GM23338 (cell line): ENCODE data around the gene GLI3. TPM values are rescaled to one million over a fixed set of nuclear protein-coding genes. Genes with fewer than 3 reads are reported as not detected.

Source experiments
- ATAC-seq: fragments of 200-7000 bp; cut with Tn5 transposase; 3 replicates; pipeline ENCODE4 v1.9.1; 2020
- DNase-seq: peaks from one replicate; pipeline ENCODE4 v3.0.0-alpha.2; 2015; ENCODE audit warnings: low spot score
- H2AFZ ChIP-seq: fragments of 200-600 bp; sonication (generic); 2 replicates; pipeline ENCODE4 v1.8.0; 2016; ENCODE audit warnings: antibody characterized with exemption, mild to moderate bottlenecking, moderate library complexity
- H3F3A ChIP-seq: fragments of 200-600 bp; sonication (generic); replicated peaks from 2 replicates; pipeline ENCODE4 v1.8.0; 2017; ENCODE audit warnings: antibody characterized with exemption, mixed run types, low read depth
- H3K27ac ChIP-seq: fragments of 200-600 bp; sonication (generic); 2 replicates; pipeline ENCODE4 v1.6.1; 2016; ENCODE audit warnings: low read depth
- H3K27me3 ChIP-seq: fragments of 200-600 bp; sonication (generic); 2 replicates; pipeline ENCODE4 v1.8.0; 2016; ENCODE audit warnings: mild to moderate bottlenecking, mixed run types, moderate library complexity; ENCODE audit not compliant: insufficient read depth
- H3K36me3 ChIP-seq: fragments of 200-600 bp; sonication (generic); 2 replicates; pipeline ENCODE4 v1.8.0; 2016; ENCODE audit warnings: mild to moderate bottlenecking; ENCODE audit not compliant: insufficient read depth
- H3K4me1 ChIP-seq: fragments of 200-600 bp; sonication (generic); 2 replicates; pipeline ENCODE4 v1.8.0; 2016; ENCODE audit warnings: mild to moderate bottlenecking, moderate library complexity; ENCODE audit not compliant: insufficient read depth
- H3K4me2 ChIP-seq: fragments of 200-600 bp; sonication (generic); 2 replicates; pipeline ENCODE4 v1.7.1; 2017; ENCODE audit warnings: mixed run types
- H3K4me3 ChIP-seq: fragments of 200-600 bp; sonication (generic); 2 replicates; pipeline ENCODE4 v1.6.1; 2016; ENCODE audit warnings: mixed run types
- H3K79me2 ChIP-seq: fragments of 200-600 bp; sonication (generic); replicated peaks from 2 replicates; pipeline ENCODE4 v1.8.0; 2017; ENCODE audit warnings: mild to moderate bottlenecking; ENCODE audit not compliant: insufficient read depth
- H3K9me2 ChIP-seq: fragments of 200-600 bp; sonication (generic); 2 replicates; pipeline ENCODE4 v1.8.0; 2017; ENCODE audit not compliant: insufficient read depth
- H4K20me1 ChIP-seq: fragments of 200-600 bp; sonication (generic); replicated peaks from 2 replicates; pipeline ENCODE4 v1.8.0; 2017; ENCODE audit warnings: mild to moderate bottlenecking; ENCODE audit not compliant: insufficient read depth
- H3K27ac Mint-ChIP-seq: 2 replicates; pipeline ENCODE4 v1.8.0; 2020; ENCODE audit warnings: inconsistent platforms, mild to moderate bottlenecking, moderate library complexity, mixed read lengths
- H3K27me3 Mint-ChIP-seq: 3 replicates; pipeline ENCODE4 v1.8.0; 2022; ENCODE audit warnings: low read depth, mild to moderate bottlenecking, moderate library complexity, mixed read lengths, inconsistent platforms; ENCODE audit not compliant: insufficient read depth, poor library complexity
- H3K36me3 Mint-ChIP-seq: 3 replicates; pipeline ENCODE4 v1.8.0; 2021; ENCODE audit warnings: low read depth, mild to moderate bottlenecking, inconsistent platforms, moderate library complexity, mixed read lengths
- H3K4me1 Mint-ChIP-seq: 3 replicates; pipeline ENCODE4 v1.8.0; 2020; ENCODE audit warnings: mild to moderate bottlenecking, inconsistent platforms, mixed read lengths
- H3K4me3 Mint-ChIP-seq: 3 replicates; pipeline ENCODE4 v1.8.0; 2021; ENCODE audit warnings: moderate library complexity, mild to moderate bottlenecking, inconsistent platforms, mixed read lengths
- H3K9me3 Mint-ChIP-seq: 3 replicates; pipeline ENCODE4 v1.8.0; 2020; ENCODE audit warnings: moderate library complexity, mild to moderate bottlenecking, inconsistent platforms, mixed read lengths
- CREB1 ChIP-seq: fragments of 250-450 bp; sonication (Bioruptor Pico); IDR thresholded peaks from 2 replicates; pipeline ENCODE4 v1.5.0; 2020; ENCODE audit warnings: low read depth, mild to moderate bottlenecking, moderate library complexity
- EZH2 ChIP-seq: fragments of 200-600 bp; sonication (generic); IDR thresholded peaks from one replicate; pipeline ENCODE4 v1.8.0; 2017; ENCODE audit warnings: antibody characterized with exemption, mild to moderate bottlenecking, low read depth; ENCODE audit not compliant: unreplicated experiment
- EZH2phosphoT487 ChIP-seq: fragments of 200-600 bp; sonication (generic); IDR thresholded peaks from one replicate; pipeline ENCODE4 v1.8.1; 2018; ENCODE audit warnings: antibody characterized with exemption; ENCODE audit not compliant: unreplicated experiment
- NANOG ChIP-seq: IDR thresholded peaks from 2 replicates; pipeline ENCODE4 v1.6.1; 2016; ENCODE audit warnings: antibody characterized with exemption, borderline replicate concordance
- POLR2AphosphoS5 ChIP-seq: IDR thresholded peaks from 2 replicates; pipeline ENCODE4 v1.6.1; 2016; ENCODE audit warnings: antibody characterized with exemption, low read depth
- STAT1 ChIP-seq: IDR thresholded peaks from one replicate; pipeline ENCODE4 v1.6.1; 2016; ENCODE audit warnings: antibody characterized with exemption; ENCODE audit not compliant: unreplicated experiment
- ZNF114 ChIP-seq: fragments of 250-450 bp; sonication (Bioruptor Pico); IDR thresholded peaks from 2 replicates; pipeline ENCODE4 v1.5.0; 2020; ENCODE audit warnings: mild to moderate bottlenecking, moderate library complexity
- ZNF462 ChIP-seq: fragments of 250-450 bp; sonication (Bioruptor Pico); IDR thresholded peaks from 2 replicates; pipeline ENCODE4 v1.5.0; 2020; ENCODE audit warnings: mild to moderate bottlenecking, moderate library complexity
- polyA plus RNA-seq: library from polyadenylated mRNA; unstranded; fragments of >200 nt; fragmentation: Nextera tagmentation; extraction: Ambion mirVana; gene quantifications from 2 replicates; pipeline ENCODE4 v1.2.1, GENCODE V29; 2016
- total RNA-seq: library from RNA; depleted of rRNA; stranded (reverse); fragments of >200 nt; shearing (Covaris generic); gene quantifications from 2 replicates; pipeline ENCODE4 v1.2.3, GENCODE V29; 2014
- TF ChIP-seq, protein P1 (sequence below), 2 experiments: fragments of 200-600 bp in 1 of 2; sonication (generic) in 1 of 2; conservative IDR thresholded peaks; 2 replicates each; pipeline versions ENCODE4 v1.5.1 to v1.6.1; 2016 to 2017; ENCODE audit warnings: antibody characterized with exemption in 2 of 2, low read depth in 2 of 2, mild to moderate bottlenecking in 2 of 2, moderate library complexity in 1 of 2
- TF ChIP-seq, protein P2 (sequence below): IDR thresholded peaks from 2 replicates; pipeline ENCODE4 v1.6.1; 2016; ENCODE audit warnings: antibody characterized with exemption

Gene GLI3
- total and polyA plus RNA-seq, 2 experiments from 2014 or later, result 16.1 to 17.9 TPM

DNA sequence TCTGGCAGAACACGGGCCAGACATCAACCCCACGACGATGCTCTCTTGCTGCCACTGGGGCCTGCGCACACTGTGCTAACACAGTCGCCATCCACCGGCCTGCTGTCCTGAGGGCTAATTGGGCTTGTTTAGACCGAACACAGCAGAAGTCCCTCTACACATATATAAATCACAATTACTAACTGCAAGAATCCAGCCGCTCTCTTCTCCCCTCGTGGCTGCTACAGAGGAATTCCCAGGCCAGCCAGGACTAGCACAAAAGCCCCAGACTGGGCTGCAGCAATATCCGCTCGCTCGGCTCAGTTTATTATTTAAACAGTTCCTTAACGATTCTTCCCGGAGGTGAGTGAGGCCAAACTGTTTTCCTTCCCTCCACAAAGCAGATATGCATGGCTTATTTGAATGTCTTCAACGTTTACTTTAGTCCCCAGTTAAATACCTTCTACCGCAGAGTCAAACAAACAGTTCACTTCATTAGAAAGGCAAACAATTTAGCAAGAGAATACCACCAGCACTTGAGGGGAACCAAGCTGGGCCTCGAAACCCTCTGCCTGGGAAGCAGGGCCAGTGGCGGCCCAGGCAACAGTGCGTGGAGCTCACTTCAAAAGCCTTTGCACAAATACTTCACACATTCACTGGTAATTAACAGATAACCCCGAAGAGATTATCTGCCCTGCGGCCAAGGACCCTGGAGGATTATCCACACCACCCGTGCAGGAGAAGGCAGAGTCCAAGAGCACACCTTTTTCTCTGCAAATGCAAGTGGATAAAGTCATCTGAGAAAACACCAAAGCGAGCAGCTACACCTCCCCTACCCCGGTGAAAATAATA is 145.3 kb downstream of the GLI3 start:
- H4K20me1 ChIP-seq, result peaks cover 38% of the 10 kb centered on the region

More for the DNA sequence above, 145.3 kb downstream of the GLI3 start:
- Mint-ChIP-seq H3K4me3 (peak overlapping the region; percentile 51), H3K4me1 (peaks cover 55% of the 10 kb centered on the region), H3K27me3 (peaks cover 100% of the 10 kb centered on the region), H3K27ac (peak overlapping the region; percentile 9; the same call in 1 of the 2 replicates), H3K9me3 (peaks cover 13% of the 10 kb centered on the region), H3K36me3 (peaks cover 20% of the 10 kb centered on the region)
- peak overlapping the region; percentile 1 for H3K27ac ChIP-seq
- peaks cover 12% of the 10 kb centered on the region; the same call in 1 of the 2 replicates for H3F3A ChIP-seq
- H3K27me3 ChIP-seq, result peaks cover 93% of the 10 kb centered on the region
- peak; percentile 89 for DNase-seq
- no peaks in the 10 kb centered on the region for H3K9me2 ChIP-seq
- peak overlapping the region; percentile 67 for H3K4me2 ChIP-seq
- TF ChIP-seq, protein P1, sequence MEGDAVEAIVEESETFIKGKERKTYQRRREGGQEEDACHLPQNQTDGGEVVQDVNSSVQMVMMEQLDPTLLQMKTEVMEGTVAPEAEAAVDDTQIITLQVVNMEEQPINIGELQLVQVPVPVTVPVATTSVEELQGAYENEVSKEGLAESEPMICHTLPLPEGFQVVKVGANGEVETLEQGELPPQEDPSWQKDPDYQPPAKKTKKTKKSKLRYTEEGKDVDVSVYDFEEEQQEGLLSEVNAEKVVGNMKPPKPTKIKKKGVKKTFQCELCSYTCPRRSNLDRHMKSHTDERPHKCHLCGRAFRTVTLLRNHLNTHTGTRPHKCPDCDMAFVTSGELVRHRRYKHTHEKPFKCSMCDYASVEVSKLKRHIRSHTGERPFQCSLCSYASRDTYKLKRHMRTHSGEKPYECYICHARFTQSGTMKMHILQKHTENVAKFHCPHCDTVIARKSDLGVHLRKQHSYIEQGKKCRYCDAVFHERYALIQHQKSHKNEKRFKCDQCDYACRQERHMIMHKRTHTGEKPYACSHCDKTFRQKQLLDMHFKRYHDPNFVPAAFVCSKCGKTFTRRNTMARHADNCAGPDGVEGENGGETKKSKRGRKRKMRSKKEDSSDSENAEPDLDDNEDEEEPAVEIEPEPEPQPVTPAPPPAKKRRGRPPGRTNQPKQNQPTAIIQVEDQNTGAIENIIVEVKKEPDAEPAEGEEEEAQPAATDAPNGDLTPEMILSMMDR (conservative IDR thresholded peaks at IDR 0.05; ENCODE audit: low read depth in 2 of 2), result no peak
- TF ChIP-seq ZNF462 (CRISPR knock-in tag) (no peak), ZNF114 (CRISPR knock-in tag) (no peak), CREB1 (CRISPR knock-in tag) (peak; percentile 24; the same call in 1 of the 2 replicates), POLR2AphosphoS5 (0 out of 2 replicates have a peak, but pooled peaks have one; percentile 38), EZH2phosphoT487 (no peak), EZH2 (no peak), NANOG (peak; percentile 86), STAT1 (no peak)
- TF ChIP-seq, protein P2, sequence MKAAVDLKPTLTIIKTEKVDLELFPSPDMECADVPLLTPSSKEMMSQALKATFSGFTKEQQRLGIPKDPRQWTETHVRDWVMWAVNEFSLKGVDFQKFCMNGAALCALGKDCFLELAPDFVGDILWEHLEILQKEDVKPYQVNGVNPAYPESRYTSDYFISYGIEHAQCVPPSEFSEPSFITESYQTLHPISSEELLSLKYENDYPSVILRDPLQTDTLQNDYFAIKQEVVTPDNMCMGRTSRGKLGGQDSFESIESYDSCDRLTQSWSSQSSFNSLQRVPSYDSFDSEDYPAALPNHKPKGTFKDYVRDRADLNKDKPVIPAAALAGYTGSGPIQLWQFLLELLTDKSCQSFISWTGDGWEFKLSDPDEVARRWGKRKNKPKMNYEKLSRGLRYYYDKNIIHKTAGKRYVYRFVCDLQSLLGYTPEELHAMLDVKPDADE, result 0 out of 2 replicates have a peak, but pooled peaks have one; percentile 20
- peak overlapping the region; percentile 38 for H3K4me3 ChIP-seq
- no peaks in the 10 kb centered on the region for H3K79me2 ChIP-seq
- peak; percentile 84 for ATAC-seq
- H3K36me3 ChIP-seq, result no peaks in the 10 kb centered on the region
- H2AFZ ChIP-seq, result no peak overlapping the region
- H3K4me1 ChIP-seq, result peaks cover 30% of the 10 kb centered on the region
